Panc1 (cell line): Measurements from ENCODE around the gene WWOX. TPM values are rescaled to one million over a fixed set of nuclear protein-coding genes. Genes with fewer than 3 reads are reported as not detected.

ENCODE experiments used
- ATAC-seq: fragments of 200-7000 bp; cut with Tn5 transposase; 2 replicates; pipeline ENCODE4 v1.9.1; 2020; ENCODE audit warnings: mild to moderate bottlenecking, moderate library complexity
- BruUV-seq: library from RNA; stranded (reverse); fragments of 400-500 nt; replicated peaks from 2 replicates; lab custom pipeline; 2021; lab: Mats Ljungman, UMichigan
- CTCF ChIA-PET: fragments of 300-600 bp; sonication (Branson Sonifier 250); formaldehyde crosslinking; loops from one replicate; lab custom pipeline; 2022; ENCODE audit warnings: antibody characterized with exemption; lab: Charles Lee
- POLR2A ChIA-PET: fragments of 300-600 bp; sonication (Branson Sonifier 250); formaldehyde crosslinking; loops from one replicate; lab custom pipeline; 2022; ENCODE audit warnings: antibody characterized with exemption; lab: Charles Lee
- DNase-seq: peaks from one replicate; pipeline ENCODE4 v3.0.0-alpha.2; 2010; ENCODE audit warnings: low read depth, low spot score
- H3K27ac ChIP-seq: 2 replicates; pipeline ENCODE4 v1.5.1; 2011; ENCODE audit warnings: mild to moderate bottlenecking, low read length, inconsistent platforms
- H3K27me3 ChIP-seq: fragments of 200-500 bp; sonication (Bioruptor generic); 2 replicates; pipeline ENCODE4 v1.6.0; 2014; ENCODE audit warnings: low read length, inconsistent platforms; ENCODE audit not compliant: control insufficient read depth, insufficient read depth
- H3K36me3 ChIP-seq: fragments of 200-500 bp; sonication (Bioruptor generic); 2 replicates; pipeline ENCODE4 v1.5.1; 2014; ENCODE audit warnings: inconsistent platforms, mild to moderate bottlenecking, low read length, moderate library complexity; ENCODE audit not compliant: control insufficient read depth, insufficient read depth
- H3K4me1 ChIP-seq: 2 replicates; pipeline ENCODE4 v1.5.1; 2011; ENCODE audit warnings: inconsistent platforms, mild to moderate bottlenecking, low read length, moderate library complexity; ENCODE audit not compliant: control insufficient read depth, insufficient read depth
- H3K4me3 ChIP-seq, 2 experiments: 2 replicates each; pipeline ENCODE4 v1.5.1; 2011 to 2012; ENCODE audit warnings: low read depth in 2 of 2, low read length in 2 of 2, mild to moderate bottlenecking in 2 of 2, inconsistent platforms in 1 of 2, moderate library complexity in 1 of 2
- H3K9me3 ChIP-seq: fragments of 200-500 bp; sonication (Bioruptor generic); 2 replicates; pipeline ENCODE4 v1.5.1; 2014; ENCODE audit warnings: low read depth, mild to moderate bottlenecking, inconsistent platforms, low read length, moderate library complexity; ENCODE audit not compliant: control insufficient read depth, insufficient read depth
- POLR2AphosphoS5 ChIP-seq: IDR thresholded peaks from 2 replicates; pipeline ENCODE4 v1.6.1; 2012; ENCODE audit warnings: mild to moderate bottlenecking, low read depth, low read length, moderate library complexity
- SIN3A ChIP-seq: IDR thresholded peaks from 2 replicates; pipeline ENCODE4 v1.6.1; 2012; ENCODE audit warnings: low read depth, mild to moderate bottlenecking, low read length, moderate library complexity, borderline replicate concordance; ENCODE audit not compliant: insufficient read depth
- TCF7L2 ChIP-seq: IDR thresholded peaks from 2 replicates; pipeline ENCODE4 v1.6.1; 2011; ENCODE audit warnings: mild to moderate bottlenecking, low read depth, low read length, inconsistent platforms
- in situ Hi-C: cut with HindIII; loops from 2 replicates; pipeline ENCODE4 v1.10.0; 2016; ENCODE audit warnings: low sequenced_read_pairs, low pct_unique_long_range_greater_than_20kb
- intact Hi-C: fragments of 100-400 bp; cut with micrococcal nuclease; formaldehyde crosslinking; loops from one replicate; pipeline ENCODE4 v1.10.0; 2022; ENCODE audit not compliant: unreplicated experiment
- total RNA-seq: library from RNA; stranded (reverse); gene quantifications from one replicate; pipeline ENCODE4 v1.2.1, GENCODE V29; 2021; ENCODE audit not compliant: unreplicated experiment
- TF ChIP-seq, protein P1 (sequence below): fragments of 450-650 bp; IDR thresholded peaks from 2 replicates; pipeline ENCODE4 v1.5.1; 2017; ENCODE audit warnings: mild to moderate bottlenecking
- TF ChIP-seq, protein P2 (sequence below), 2 experiments: IDR thresholded peaks; 2 replicates each; pipeline ENCODE4 v1.6.1; 2011 to 2012; ENCODE audit warnings: low read depth in 2 of 2, control low read depth in 1 of 2, low read length in 1 of 2, mild to moderate bottlenecking in 1 of 2, moderate library complexity in 1 of 2; ENCODE audit not compliant: insufficient read depth in 1 of 2

Gene WWOX
- total RNA-seq, 1 experiment from 2014 or later, result 12.5 TPM

DNA sequence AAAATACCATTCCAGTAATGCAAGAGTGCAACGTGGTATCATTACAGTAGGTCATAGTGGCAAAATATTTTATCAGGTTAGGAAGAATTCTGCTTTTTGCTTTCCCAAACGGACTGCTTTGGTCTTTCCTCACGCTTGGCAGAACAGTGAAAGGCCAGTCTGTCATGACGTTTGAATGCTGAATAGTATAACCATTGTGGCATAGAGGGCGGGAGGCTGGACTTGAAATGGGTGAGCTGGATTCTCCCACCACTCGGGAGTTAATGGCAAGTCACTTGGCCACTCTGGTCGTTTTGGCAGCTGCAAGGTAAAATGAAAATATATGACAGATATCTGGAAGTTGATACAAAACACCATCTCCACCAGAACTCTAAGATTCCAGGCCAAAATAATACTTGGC lies 1109.9 kb downstream of the WWOX start:
- ATAC-seq, result no peak
- no TSS peak for BruUV-seq
- CTCF ChIA-PET, result no interaction called here

DNA sequence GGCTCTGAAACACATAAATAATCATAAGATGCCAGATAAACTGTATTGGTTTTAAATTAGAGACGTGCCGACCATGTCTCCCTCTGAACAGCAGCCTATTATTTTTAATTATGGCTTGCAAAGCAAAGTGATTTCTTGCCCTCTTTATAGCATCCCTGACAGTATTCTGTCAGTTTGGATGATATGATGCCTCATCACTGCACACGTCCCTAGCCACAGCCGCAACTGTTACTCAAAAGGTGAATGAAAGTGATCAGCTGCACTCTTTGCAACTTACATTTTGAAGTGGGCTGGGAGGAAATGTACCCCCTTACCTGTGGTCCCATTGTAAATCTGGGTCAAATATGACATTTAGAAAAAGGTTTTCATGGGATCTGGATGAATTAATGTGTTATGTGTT lies 1111.2 kb downstream of the WWOX start:
- DNase-seq (no peak), ATAC-seq (no peak)
- no peak overlapping the region for H3K27ac ChIP-seq
- no peaks in the 10 kb centered on the region for H3K4me1 ChIP-seq
- POLR2A ChIA-PET, result no interaction called here
- in situ Hi-C loops, result no loop called here
- no peaks in the 10 kb centered on the region for H3K9me3 ChIP-seq
- H3K27me3 ChIP-seq, result no peaks in the 10 kb centered on the region
- H3K4me3 ChIP-seq, result no peak overlapping the region
- BruUV-seq, result no TSS peak
- no peaks in the 10 kb centered on the region; the same call in 1 of the 2 replicates for H3K36me3 ChIP-seq
- CTCF ChIA-PET, result no interaction called here
- TF ChIP-seq SIN3A, result no peak
- TF ChIP-seq, protein P1, sequence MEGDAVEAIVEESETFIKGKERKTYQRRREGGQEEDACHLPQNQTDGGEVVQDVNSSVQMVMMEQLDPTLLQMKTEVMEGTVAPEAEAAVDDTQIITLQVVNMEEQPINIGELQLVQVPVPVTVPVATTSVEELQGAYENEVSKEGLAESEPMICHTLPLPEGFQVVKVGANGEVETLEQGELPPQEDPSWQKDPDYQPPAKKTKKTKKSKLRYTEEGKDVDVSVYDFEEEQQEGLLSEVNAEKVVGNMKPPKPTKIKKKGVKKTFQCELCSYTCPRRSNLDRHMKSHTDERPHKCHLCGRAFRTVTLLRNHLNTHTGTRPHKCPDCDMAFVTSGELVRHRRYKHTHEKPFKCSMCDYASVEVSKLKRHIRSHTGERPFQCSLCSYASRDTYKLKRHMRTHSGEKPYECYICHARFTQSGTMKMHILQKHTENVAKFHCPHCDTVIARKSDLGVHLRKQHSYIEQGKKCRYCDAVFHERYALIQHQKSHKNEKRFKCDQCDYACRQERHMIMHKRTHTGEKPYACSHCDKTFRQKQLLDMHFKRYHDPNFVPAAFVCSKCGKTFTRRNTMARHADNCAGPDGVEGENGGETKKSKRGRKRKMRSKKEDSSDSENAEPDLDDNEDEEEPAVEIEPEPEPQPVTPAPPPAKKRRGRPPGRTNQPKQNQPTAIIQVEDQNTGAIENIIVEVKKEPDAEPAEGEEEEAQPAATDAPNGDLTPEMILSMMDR, result no peak
- no peak for TF ChIP-seq TCF7L2
- TF ChIP-seq, protein P2, sequence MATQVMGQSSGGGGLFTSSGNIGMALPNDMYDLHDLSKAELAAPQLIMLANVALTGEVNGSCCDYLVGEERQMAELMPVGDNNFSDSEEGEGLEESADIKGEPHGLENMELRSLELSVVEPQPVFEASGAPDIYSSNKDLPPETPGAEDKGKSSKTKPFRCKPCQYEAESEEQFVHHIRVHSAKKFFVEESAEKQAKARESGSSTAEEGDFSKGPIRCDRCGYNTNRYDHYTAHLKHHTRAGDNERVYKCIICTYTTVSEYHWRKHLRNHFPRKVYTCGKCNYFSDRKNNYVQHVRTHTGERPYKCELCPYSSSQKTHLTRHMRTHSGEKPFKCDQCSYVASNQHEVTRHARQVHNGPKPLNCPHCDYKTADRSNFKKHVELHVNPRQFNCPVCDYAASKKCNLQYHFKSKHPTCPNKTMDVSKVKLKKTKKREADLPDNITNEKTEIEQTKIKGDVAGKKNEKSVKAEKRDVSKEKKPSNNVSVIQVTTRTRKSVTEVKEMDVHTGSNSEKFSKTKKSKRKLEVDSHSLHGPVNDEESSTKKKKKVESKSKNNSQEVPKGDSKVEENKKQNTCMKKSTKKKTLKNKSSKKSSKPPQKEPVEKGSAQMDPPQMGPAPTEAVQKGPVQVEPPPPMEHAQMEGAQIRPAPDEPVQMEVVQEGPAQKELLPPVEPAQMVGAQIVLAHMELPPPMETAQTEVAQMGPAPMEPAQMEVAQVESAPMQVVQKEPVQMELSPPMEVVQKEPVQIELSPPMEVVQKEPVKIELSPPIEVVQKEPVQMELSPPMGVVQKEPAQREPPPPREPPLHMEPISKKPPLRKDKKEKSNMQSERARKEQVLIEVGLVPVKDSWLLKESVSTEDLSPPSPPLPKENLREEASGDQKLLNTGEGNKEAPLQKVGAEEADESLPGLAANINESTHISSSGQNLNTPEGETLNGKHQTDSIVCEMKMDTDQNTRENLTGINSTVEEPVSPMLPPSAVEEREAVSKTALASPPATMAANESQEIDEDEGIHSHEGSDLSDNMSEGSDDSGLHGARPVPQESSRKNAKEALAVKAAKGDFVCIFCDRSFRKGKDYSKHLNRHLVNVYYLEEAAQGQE (IDR thresholded peaks at IDR 0.05; ENCODE audit: insufficient read depth in 1 of 2, low read depth in 2 of 2, low read length in 1 of 2), result no peak
- TF ChIP-seq POLR2AphosphoS5, result no peak
- intact Hi-C loops, result no loop called here

More for the DNA sequence above, 1109.9 kb downstream of the WWOX start:
- intact Hi-C loops, result no loop called here
- H3K27ac ChIP-seq, result no peak overlapping the region
- no peaks in the 10 kb centered on the region for H3K9me3 ChIP-seq
- H3K4me1 ChIP-seq, result no peaks in the 10 kb centered on the region
- in situ Hi-C loops, result no loop called here
- TF ChIP-seq POLR2AphosphoS5 (no peak), SIN3A (no peak), TCF7L2 (no peak)
- TF ChIP-seq, protein P2 (IDR thresholded peaks at IDR 0.05; ENCODE audit: insufficient read depth in 1 of 2, low read depth in 2 of 2, low read length in 1 of 2), result no peak
- TF ChIP-seq, protein P1, result no peak
- no peak overlapping the region for H3K4me3 ChIP-seq
- no peak for DNase-seq
- POLR2A ChIA-PET, result no interaction called here
- no peaks in the 10 kb centered on the region for H3K27me3 ChIP-seq
- H3K36me3 ChIP-seq, result no peaks in the 10 kb centered on the region; the same call in 1 of the 2 replicates
